ENCODE data around the gene KCNK17.
"Not testable (repeated sequence)": the region's sequence is repeated elsewhere in the genome, so short reads cannot be mapped to it uniquely, and the experiment has no call there.

KCNK17 gene

DNA sequence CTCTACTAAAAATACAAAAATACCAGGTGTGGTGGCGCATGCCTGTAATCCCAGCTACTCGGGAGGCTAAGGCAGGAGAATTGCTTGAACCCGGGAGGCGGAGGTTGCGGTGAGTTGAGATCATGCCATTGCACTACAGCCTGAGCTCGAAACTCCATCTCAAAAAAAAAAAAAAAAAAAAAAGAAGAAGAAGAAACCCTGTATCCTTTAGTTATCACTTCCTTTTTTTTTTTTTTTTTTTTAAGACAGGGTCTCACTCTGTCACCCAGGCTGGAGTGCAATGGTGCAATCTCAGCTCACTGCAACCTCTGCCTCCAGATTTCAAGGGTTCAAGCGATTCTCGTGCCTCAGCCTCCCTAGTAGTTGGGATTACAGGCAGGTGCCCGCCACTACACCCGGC, 27.6 kb downstream of the KCNK17 start:
- POLR2A ChIA-PET; H3K4me3 ChIP-seq (ENCODE audit: control insufficient read depth in 1 of 7, extremely low read depth in 1 of 7, insufficient read depth in 4 of 7, low read depth in 2 of 7, low read length in 6 of 7); H3K4me1 ChIP-seq (ENCODE audit: control extremely low read depth in 1 of 4, control insufficient read depth in 4 of 4, insufficient read depth in 4 of 4, low read length in 3 of 4); H3K36me3 ChIP-seq (ENCODE audit: control insufficient read depth in 4 of 4, insufficient read depth in 4 of 4, low read length in 3 of 4); H3K27me3 ChIP-seq (replicated peaks in 2 of 5; ENCODE audit: control insufficient read depth in 4 of 5, insufficient read depth in 5 of 5, low read length in 4 of 5); H3K27ac ChIP-seq (ENCODE audit: insufficient read depth in 1 of 2, low read depth in 1 of 2, low read length in 2 of 2, poor library complexity in 1 of 2, severe bottlenecking in 2 of 2); H3K9me3 ChIP-seq (ENCODE audit: control extremely low read depth in 1 of 5, control insufficient read depth in 4 of 5, insufficient read depth in 2 of 5, low read depth in 1 of 5, low read length in 4 of 5); DNase-seq: not testable (repeated sequence)
- CTCF ChIA-PET: interaction anchor here (0.6 kb wide), 1 partner anchor 118 kb away, joined by 3 read pairs; no protein-coding TSS in a partner anchor
- WGBS (ENCODE audit: insufficient coverage): 85% methylated on average over 4 of the region's 10 CpGs

DNA sequence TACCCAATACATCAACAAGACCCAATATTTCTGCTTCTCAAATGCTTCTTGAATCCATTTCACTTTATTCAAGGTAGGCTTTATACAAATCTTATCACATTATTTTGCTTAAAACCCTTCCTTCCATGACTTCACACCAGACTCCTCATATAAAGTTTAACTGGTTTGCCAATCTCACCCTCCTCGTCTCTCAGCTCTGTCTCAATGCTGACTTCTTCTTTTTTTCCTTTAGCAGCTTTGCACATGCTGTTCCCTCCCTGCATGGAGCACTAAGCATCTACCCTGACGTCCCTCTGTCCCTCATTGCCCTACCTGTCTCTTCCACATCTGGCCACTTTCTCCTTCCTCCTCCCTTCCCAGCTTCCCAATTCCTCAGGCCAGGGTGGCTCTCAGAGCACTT, 31.4 kb downstream of the KCNK17 start:
- H3K36me3 ChIP-seq (ENCODE audit: control insufficient read depth in 4 of 4, insufficient read depth in 4 of 4, low read length in 3 of 4): no peaks in the 10 kb centered on the region
- H3K4me1 ChIP-seq (ENCODE audit: control extremely low read depth in 1 of 4, control insufficient read depth in 4 of 4, insufficient read depth in 4 of 4, low read length in 3 of 4): peaks cover 0 to 7% (median 7%) of the 10 kb centered on the region in 4 experiments
- 62% methylated on average over 2 of the region's 2 CpGs for whole genome bisulfite sequencing (ENCODE audit: insufficient coverage)
- ChIA-PET CTCF (interaction anchor here (0.7 to 1.2 kb wide), 4 partner anchors 16 to 118 kb away, joined by 3 to 6 read pairs (median 3); no protein-coding TSS in a partner anchor), POLR2A (no interaction called here)
- no peaks in the 10 kb centered on the region for H3K9me3 ChIP-seq (ENCODE audit: control extremely low read depth in 1 of 5, control insufficient read depth in 4 of 5, insufficient read depth in 2 of 5, low read depth in 1 of 5, low read length in 4 of 5)
- no peak for DNase-seq
- no peak overlapping the region for H3K27ac ChIP-seq (ENCODE audit: insufficient read depth in 1 of 2, low read depth in 1 of 2, low read length in 2 of 2, poor library complexity in 1 of 2, severe bottlenecking in 2 of 2)
- H3K27me3 ChIP-seq (replicated peaks in 2 of 5; ENCODE audit: control insufficient read depth in 4 of 5, insufficient read depth in 5 of 5, low read length in 4 of 5): peaks cover 0 to 7% (median 0%) of the 10 kb centered on the region in 5 experiments
- H3K4me3 ChIP-seq (ENCODE audit: control insufficient read depth in 1 of 7, extremely low read depth in 1 of 7, insufficient read depth in 4 of 7, low read depth in 2 of 7, low read length in 6 of 7): no peak overlapping the region

DNA sequence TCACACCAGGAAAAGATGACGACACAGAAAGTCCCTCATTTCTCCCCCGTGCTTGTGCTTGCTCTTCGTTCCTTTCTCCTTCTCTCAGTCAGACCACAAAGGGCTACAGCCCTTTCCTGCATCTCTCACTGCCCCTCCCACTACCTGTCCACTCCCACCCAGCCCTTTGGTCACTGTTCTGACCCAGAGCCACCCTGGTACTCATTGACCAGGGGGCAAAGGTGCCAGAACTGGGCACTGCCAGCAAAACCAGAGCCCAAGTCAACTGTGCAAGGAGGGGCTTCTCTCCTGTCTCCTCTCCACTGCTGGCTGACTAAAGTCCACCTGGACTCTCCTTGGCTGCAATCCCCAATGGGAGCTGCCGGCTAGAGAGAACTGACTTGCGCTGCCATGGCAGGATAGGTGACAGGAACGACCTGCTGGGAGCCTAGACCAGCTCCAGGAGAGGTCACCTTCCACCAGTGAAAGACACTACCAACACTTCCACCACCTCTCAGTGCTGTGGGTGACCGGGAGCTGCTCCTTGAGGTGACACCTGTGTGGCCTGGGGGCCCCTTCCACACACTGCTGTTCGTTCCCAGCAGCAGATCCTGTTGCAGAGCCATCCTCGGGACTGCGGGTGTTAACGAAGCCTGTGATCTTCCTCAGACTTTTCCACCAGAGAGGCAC, 32.8 kb downstream of the KCNK17 start:
- Histone ChIP-seq H3K27me3 (replicated peaks in 2 of 5; ENCODE audit: control insufficient read depth in 4 of 5, insufficient read depth in 5 of 5, low read length in 4 of 5) (peaks cover 0 to 7% (median 0%) of the 10 kb centered on the region in 5 experiments), H3K9me3 (ENCODE audit: control extremely low read depth in 1 of 5, control insufficient read depth in 4 of 5, insufficient read depth in 2 of 5, low read depth in 1 of 5, low read length in 4 of 5) (no peaks in the 10 kb centered on the region), H3K27ac (ENCODE audit: insufficient read depth in 1 of 2, low read depth in 1 of 2, low read length in 2 of 2, poor library complexity in 1 of 2, severe bottlenecking in 2 of 2) (no peak overlapping the region), H3K36me3 (ENCODE audit: control insufficient read depth in 4 of 4, insufficient read depth in 4 of 4, low read length in 3 of 4) (no peaks in the 10 kb centered on the region), H3K4me3 (ENCODE audit: control insufficient read depth in 1 of 7, extremely low read depth in 1 of 7, insufficient read depth in 4 of 7, low read depth in 2 of 7, low read length in 6 of 7) (no peak overlapping the region), H3K4me1 (ENCODE audit: control extremely low read depth in 1 of 4, control insufficient read depth in 4 of 4, insufficient read depth in 4 of 4, low read length in 3 of 4) (peaks cover 0 to 7% (median 7%) of the 10 kb centered on the region in 4 experiments)
- WGBS (ENCODE audit: insufficient coverage): 86% methylated on average over 7 of the region's 11 CpGs
- CTCF ChIA-PET: interaction anchor here (1.2 kb wide), 1 partner anchor 14 kb away, joined by 3 read pairs; no protein-coding TSS in a partner anchor
- no peak for DNase-seq
- POLR2A ChIA-PET: no interaction called here

DNA sequence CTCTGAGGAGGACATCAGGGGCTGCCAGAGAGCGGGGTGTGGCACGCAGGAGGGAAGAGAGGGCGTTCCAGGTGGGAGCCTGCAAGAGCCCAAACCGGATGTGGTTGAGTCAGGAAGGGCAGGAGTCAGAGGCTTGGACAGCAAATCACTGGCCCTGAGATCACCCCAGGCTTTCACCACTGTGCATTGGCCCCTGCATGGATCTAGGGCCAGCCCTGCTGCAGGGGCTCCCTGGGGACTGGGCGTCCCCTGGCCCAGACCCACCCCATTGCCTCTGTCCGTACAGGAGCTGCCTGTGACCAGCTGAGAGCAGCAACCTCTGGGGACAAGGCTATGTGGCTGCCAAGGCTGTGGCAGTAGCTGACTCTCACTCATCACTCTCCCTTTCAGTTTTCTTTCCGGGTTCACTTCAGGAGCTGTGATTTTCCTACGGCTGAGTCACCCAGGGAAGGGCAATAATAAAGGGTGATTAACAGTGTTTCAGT, 33.9 kb downstream of the KCNK17 start:
- H3K9me3 ChIP-seq (ENCODE audit: control extremely low read depth in 1 of 5, control insufficient read depth in 4 of 5, insufficient read depth in 2 of 5, low read depth in 1 of 5, low read length in 4 of 5): no peaks in the 10 kb centered on the region
- peaks cover 0 to 7% (median 7%) of the 10 kb centered on the region in 4 experiments for H3K4me1 ChIP-seq (ENCODE audit: control extremely low read depth in 1 of 4, control insufficient read depth in 4 of 4, insufficient read depth in 4 of 4, low read length in 3 of 4)
- ChIA-PET CTCF (no interaction called here), POLR2A (no interaction called here)
- H3K36me3 ChIP-seq (ENCODE audit: control insufficient read depth in 4 of 4, insufficient read depth in 4 of 4, low read length in 3 of 4): no peaks in the 10 kb centered on the region
- H3K27ac ChIP-seq (ENCODE audit: insufficient read depth in 1 of 2, low read depth in 1 of 2, low read length in 2 of 2, poor library complexity in 1 of 2, severe bottlenecking in 2 of 2): no peak overlapping the region
- peaks cover 0 to 7% (median 0%) of the 10 kb centered on the region in 5 experiments for H3K27me3 ChIP-seq (replicated peaks in 2 of 5; ENCODE audit: control insufficient read depth in 4 of 5, insufficient read depth in 5 of 5, low read length in 4 of 5)
- DNase-seq: no peak
- H3K4me3 ChIP-seq (ENCODE audit: control insufficient read depth in 1 of 7, extremely low read depth in 1 of 7, insufficient read depth in 4 of 7, low read depth in 2 of 7, low read length in 6 of 7): no peak overlapping the region
- 43% methylated on average over 6 of the region's 8 CpGs for WGBS (ENCODE audit: insufficient coverage)

DNA sequence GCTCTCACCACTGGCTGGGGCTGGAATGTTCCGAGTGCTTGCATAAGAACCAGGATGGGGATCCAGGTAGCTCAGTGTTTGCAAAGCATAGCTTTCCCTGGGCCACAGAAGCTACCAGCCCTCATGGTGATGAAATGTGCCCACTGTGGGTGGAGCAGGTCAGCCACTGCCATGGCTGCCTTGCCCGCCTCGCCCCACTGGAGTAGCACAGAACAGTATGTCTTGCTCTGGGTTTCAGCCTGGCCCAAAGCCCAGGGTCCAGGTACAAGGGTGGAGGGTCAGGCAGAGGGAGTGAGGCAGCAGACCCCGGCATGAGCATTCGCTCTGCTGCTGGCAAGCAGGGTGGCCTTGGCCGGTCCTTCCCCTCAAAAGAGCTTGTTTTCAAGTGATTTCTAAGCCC, 34.7 kb downstream of the KCNK17 start:
- CTCF ChIA-PET: no interaction called here

DNA sequence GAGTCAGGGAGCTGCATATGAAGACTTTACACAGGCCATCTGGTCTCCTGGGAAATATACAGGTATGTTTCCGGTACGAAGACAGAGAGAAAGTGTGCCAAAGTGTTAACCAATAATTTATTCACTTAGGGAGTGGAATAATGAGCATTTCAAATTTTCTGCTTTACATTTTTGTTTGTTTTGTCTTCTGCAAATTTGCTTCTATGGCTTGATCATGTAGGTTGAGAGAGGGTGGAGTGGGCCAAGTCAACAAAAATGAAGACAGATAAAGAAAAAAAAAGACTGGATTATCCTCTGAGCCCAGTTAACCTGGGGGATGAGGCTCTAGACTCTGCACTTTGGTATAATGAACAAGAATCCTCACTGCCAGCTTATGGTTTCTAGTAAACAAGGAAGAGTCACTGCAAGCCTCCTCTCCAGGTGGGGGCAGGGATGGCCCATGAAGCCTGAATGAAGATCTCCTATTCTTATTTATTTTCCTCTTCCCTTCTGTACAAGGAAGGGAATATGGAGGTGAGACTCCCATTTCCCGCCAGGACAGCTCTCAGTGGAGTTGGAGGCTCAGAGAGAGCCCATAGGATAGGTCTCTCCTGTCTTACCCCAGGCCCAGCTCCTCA, 37.7 kb downstream of the KCNK17 start:
- no peak for DNase-seq
- no CpG with 5 or more reads among the region's 3 CpGs for WGBS (ENCODE audit: insufficient coverage)
- Histone ChIP-seq H3K4me1 (ENCODE audit: control extremely low read depth in 1 of 4, control insufficient read depth in 4 of 4, insufficient read depth in 4 of 4, low read length in 3 of 4) (peaks cover 0 to 7% (median 7%) of the 10 kb centered on the region in 4 experiments), H3K27ac (ENCODE audit: insufficient read depth in 1 of 2, low read depth in 1 of 2, low read length in 2 of 2, poor library complexity in 1 of 2, severe bottlenecking in 2 of 2) (no peak overlapping the region), H3K9me3 (ENCODE audit: control extremely low read depth in 1 of 5, control insufficient read depth in 4 of 5, insufficient read depth in 2 of 5, low read depth in 1 of 5, low read length in 4 of 5) (no peaks in the 10 kb centered on the region), H3K36me3 (ENCODE audit: control insufficient read depth in 4 of 4, insufficient read depth in 4 of 4, low read length in 3 of 4) (no peaks in the 10 kb centered on the region), H3K27me3 (replicated peaks in 2 of 5; ENCODE audit: control insufficient read depth in 4 of 5, insufficient read depth in 5 of 5, low read length in 4 of 5) (peaks cover 0 to 7% (median 0%) of the 10 kb centered on the region in 5 experiments), H3K4me3 (ENCODE audit: control insufficient read depth in 1 of 7, extremely low read depth in 1 of 7, insufficient read depth in 4 of 7, low read depth in 2 of 7, low read length in 6 of 7) (no peak overlapping the region)
- ChIA-PET POLR2A (no interaction called here), CTCF (no interaction called here)

More for the DNA sequence above, 34.7 kb downstream of the KCNK17 start:
- H3K27ac ChIP-seq (ENCODE audit: insufficient read depth in 1 of 2, low read depth in 1 of 2, low read length in 2 of 2, poor library complexity in 1 of 2, severe bottlenecking in 2 of 2): no peak overlapping the region
- H3K27me3 ChIP-seq (replicated peaks in 2 of 5; ENCODE audit: control insufficient read depth in 4 of 5, insufficient read depth in 5 of 5, low read length in 4 of 5): peaks cover 0 to 7% (median 0%) of the 10 kb centered on the region in 5 experiments
- peaks cover 0 to 7% (median 7%) of the 10 kb centered on the region in 4 experiments for H3K4me1 ChIP-seq (ENCODE audit: control extremely low read depth in 1 of 4, control insufficient read depth in 4 of 4, insufficient read depth in 4 of 4, low read length in 3 of 4)
- DNase-seq: no peak
- POLR2A ChIA-PET: no interaction called here
- H3K36me3 ChIP-seq (ENCODE audit: control insufficient read depth in 4 of 4, insufficient read depth in 4 of 4, low read length in 3 of 4): no peaks in the 10 kb centered on the region
- WGBS (ENCODE audit: insufficient coverage): 97% methylated on average over 6 of the region's 6 CpGs
- no peak overlapping the region for H3K4me3 ChIP-seq (ENCODE audit: control insufficient read depth in 1 of 7, extremely low read depth in 1 of 7, insufficient read depth in 4 of 7, low read depth in 2 of 7, low read length in 6 of 7)
- H3K9me3 ChIP-seq (ENCODE audit: control extremely low read depth in 1 of 5, control insufficient read depth in 4 of 5, insufficient read depth in 2 of 5, low read depth in 1 of 5, low read length in 4 of 5): no peaks in the 10 kb centered on the region

DNA sequence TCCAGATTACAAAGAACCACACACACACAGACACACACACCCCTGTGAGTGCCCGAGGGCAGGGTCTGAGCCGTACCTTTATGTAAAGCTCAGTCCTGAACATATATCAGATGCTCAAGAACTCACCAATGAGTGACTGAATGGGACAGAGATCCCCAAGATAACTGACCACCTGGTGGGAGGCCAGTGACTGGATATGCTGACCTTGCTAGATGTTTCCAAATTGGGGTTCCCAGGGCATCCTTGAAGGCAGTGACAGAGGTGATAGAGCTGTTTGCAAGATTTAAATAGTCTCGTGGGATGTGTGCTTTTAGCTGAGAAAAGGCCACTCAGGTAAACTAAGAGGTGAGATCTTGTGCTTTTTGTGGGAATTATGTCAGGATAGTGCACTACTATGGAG, 39.3 kb downstream of the KCNK17 start:
- POLR2A ChIA-PET: no interaction called here
- Histone ChIP-seq H3K4me3 (ENCODE audit: control insufficient read depth in 1 of 7, extremely low read depth in 1 of 7, insufficient read depth in 4 of 7, low read depth in 2 of 7, low read length in 6 of 7) (no peak overlapping the region), H3K36me3 (ENCODE audit: control insufficient read depth in 4 of 4, insufficient read depth in 4 of 4, low read length in 3 of 4) (no peaks in the 10 kb centered on the region), H3K27me3 (replicated peaks in 2 of 5; ENCODE audit: control insufficient read depth in 4 of 5, insufficient read depth in 5 of 5, low read length in 4 of 5) (peaks cover 0 to 2% (median 0%) of the 10 kb centered on the region in 5 experiments), H3K9me3 (ENCODE audit: control extremely low read depth in 1 of 5, control insufficient read depth in 4 of 5, insufficient read depth in 2 of 5, low read depth in 1 of 5, low read length in 4 of 5) (no peaks in the 10 kb centered on the region), H3K27ac (ENCODE audit: insufficient read depth in 1 of 2, low read depth in 1 of 2, low read length in 2 of 2, poor library complexity in 1 of 2, severe bottlenecking in 2 of 2) (no peak overlapping the region), H3K4me1 (ENCODE audit: control extremely low read depth in 1 of 4, control insufficient read depth in 4 of 4, insufficient read depth in 4 of 4, low read length in 3 of 4) (peaks cover 0 to 2% (median under 1%) of the 10 kb centered on the region in 4 experiments)
- DNase-seq: no peak
- 100% methylated on average over 2 of the region's 3 CpGs for WGBS (ENCODE audit: insufficient coverage)
- CTCF ChIA-PET: interaction anchor here (0.8 kb wide), 1 partner anchor 72 kb away, joined by 3 read pairs; no protein-coding TSS in a partner anchor

Measured in common myeloid progenitor, CD34-positive (primary cell).